Measurements from ENCODE around the gene MTFP1. TPM values are rescaled to one million over a fixed set of nuclear protein-coding genes. Genes with fewer than 3 reads are reported as not detected.

MTFP1 gene
- total and polyA plus RNA-seq, 2 experiments from 2014 or later: 54.6 to 64.1 TPM

DNA sequence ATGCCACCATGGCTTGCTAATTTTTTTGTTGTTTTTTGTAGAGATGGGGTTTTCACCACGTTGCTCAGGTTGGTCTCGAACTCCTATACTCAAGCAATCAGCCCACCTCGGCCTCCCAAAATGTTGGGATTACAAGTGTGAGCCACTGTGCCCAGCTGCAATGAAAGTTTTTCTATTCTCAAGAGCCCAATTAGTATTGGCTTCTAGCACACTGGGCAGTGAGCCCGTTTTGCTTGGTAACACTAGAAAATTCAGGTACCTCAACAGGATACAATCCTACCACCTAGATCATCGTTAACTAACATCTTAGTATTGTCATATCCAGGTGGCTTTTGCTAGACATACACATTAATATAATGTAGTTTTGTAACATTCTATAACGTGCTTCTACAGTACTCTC lies 27.3 kb downstream of the MTFP1 start (continued):
- no peak for TF ChIP-seq CTCF (conservative IDR thresholded peaks at IDR 0.05; ENCODE audit: low read depth in 2 of 2)

- Histone ChIP-seq H4K20me1 (replicated peaks; ENCODE audit: insufficient read depth) (no peaks in the 10 kb centered on the region), H3K9me2 (ENCODE audit: insufficient read depth) (no peaks in the 10 kb centered on the region), H3K27ac (ENCODE audit: low read depth) (no peak overlapping the region), H2AFZ (no peak overlapping the region), H3K36me3 (ENCODE audit: insufficient read depth) (no peaks in the 10 kb centered on the region), H3K4me1 (ENCODE audit: insufficient read depth) (no peaks in the 10 kb centered on the region), H3K27me3 (ENCODE audit: insufficient read depth) (no peaks in the 10 kb centered on the region), H3K79me2 (replicated peaks; ENCODE audit: insufficient read depth) (no peaks in the 10 kb centered on the region), H3K4me3 (no peak overlapping the region), H3F3A (replicated peaks; ENCODE audit: low read depth) (no peaks in the 10 kb centered on the region), H3K4me2 (no peak overlapping the region)
- no peak overlapping the region for H3K4me3 Mint-ChIP-seq
- TF ChIP-seq CTCF (conservative IDR thresholded peaks at IDR 0.05; ENCODE audit: low read depth in 2 of 2) (peak; percentile 28 to 55; a peak in 3 of 4 replicates), ZNF331 (CRISPR knock-in tag; IDR thresholded peaks at IDR 0.05; ENCODE audit: low read depth) (no peak)
- no peak overlapping the region for H3K27ac Mint-ChIP-seq
- ATAC-seq: peak; percentile 62
- H3K27me3 Mint-ChIP-seq (ENCODE audit: insufficient read depth, low read depth, poor library complexity): peaks cover 7% of the 10 kb centered on the region
- no peaks in the 10 kb centered on the region for H3K36me3 Mint-ChIP-seq (ENCODE audit: low read depth)
- H3K4me1 Mint-ChIP-seq: no peaks in the 10 kb centered on the region; the same call in 2 of the 3 replicates
- peak; percentile 48 for DNase-seq (ENCODE audit: low spot score)
- no peaks in the 10 kb centered on the region; the same call in 2 of the 3 replicates for H3K9me3 Mint-ChIP-seq
Observed at GRCh38 chr22:30453731-30454510, 28.4 kb downstream of the MTFP1 start.

DNA sequence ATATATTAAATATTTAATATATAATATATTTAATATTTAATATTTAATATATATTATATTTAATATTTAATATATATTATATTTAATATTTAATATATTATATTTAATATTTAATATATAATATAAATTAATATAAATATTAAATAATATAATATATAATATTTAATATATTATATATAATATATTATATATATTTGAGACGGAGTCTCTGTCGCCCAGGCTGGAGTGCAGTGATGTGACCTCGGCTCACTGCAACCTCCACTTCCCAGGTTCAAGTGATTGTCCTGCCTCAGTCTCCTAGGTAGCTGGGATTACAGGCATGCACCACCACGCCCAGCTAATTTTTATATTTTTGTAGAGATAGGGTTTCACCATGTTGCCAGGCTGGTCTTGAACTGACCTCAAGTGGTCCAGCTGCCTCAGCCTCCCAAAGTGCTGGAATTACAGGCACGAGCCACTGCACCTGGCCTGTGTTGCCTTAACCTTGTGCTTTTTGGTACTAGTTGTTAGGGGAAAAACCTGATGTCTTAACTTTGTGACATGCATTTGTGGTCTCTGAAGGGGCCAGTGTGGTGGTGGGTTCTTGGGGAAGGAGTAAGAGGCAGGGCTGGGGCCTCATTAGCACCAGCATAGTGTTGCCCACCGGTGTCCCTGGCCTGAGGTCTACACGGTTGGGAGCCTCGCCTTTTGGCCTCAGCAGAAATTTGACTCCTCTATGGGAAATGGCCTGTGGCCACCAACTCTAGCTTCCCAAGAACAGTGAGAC lies 29.7 kb downstream of the MTFP1 start:
- no peaks in the 10 kb centered on the region for H3K36me3 Mint-ChIP-seq (ENCODE audit: low read depth)
- H3K9me3 Mint-ChIP-seq: no peaks in the 10 kb centered on the region; the same call in 2 of the 3 replicates
- H3K27ac Mint-ChIP-seq: no peak overlapping the region
- H2AFZ ChIP-seq: no peak overlapping the region
- H3K4me1 ChIP-seq (ENCODE audit: insufficient read depth): no peaks in the 10 kb centered on the region
- H3K4me3 ChIP-seq: no peak overlapping the region
- no peaks in the 10 kb centered on the region for H3K27me3 ChIP-seq (ENCODE audit: insufficient read depth)
- H3K27me3 Mint-ChIP-seq (ENCODE audit: insufficient read depth, low read depth, poor library complexity): peaks cover 7% of the 10 kb centered on the region
- no peak overlapping the region for H3K4me3 Mint-ChIP-seq
- H3K4me2 ChIP-seq: no peak overlapping the region
- no peaks in the 10 kb centered on the region; the same call in 2 of the 3 replicates for H3K4me1 Mint-ChIP-seq
- H3F3A ChIP-seq (replicated peaks; ENCODE audit: low read depth): no peaks in the 10 kb centered on the region
- no peak overlapping the region for H3K27ac ChIP-seq (ENCODE audit: low read depth)
- no peaks in the 10 kb centered on the region for H3K9me2 ChIP-seq (ENCODE audit: insufficient read depth)
- DNase-seq (ENCODE audit: low spot score) (no peak), ATAC-seq (no peak)
- H3K36me3 ChIP-seq (ENCODE audit: insufficient read depth): no peaks in the 10 kb centered on the region
- H3K79me2 ChIP-seq (replicated peaks; ENCODE audit: insufficient read depth): no peaks in the 10 kb centered on the region
- H4K20me1 ChIP-seq (replicated peaks; ENCODE audit: insufficient read depth): no peaks in the 10 kb centered on the region
- TF ChIP-seq, protein P1, sequence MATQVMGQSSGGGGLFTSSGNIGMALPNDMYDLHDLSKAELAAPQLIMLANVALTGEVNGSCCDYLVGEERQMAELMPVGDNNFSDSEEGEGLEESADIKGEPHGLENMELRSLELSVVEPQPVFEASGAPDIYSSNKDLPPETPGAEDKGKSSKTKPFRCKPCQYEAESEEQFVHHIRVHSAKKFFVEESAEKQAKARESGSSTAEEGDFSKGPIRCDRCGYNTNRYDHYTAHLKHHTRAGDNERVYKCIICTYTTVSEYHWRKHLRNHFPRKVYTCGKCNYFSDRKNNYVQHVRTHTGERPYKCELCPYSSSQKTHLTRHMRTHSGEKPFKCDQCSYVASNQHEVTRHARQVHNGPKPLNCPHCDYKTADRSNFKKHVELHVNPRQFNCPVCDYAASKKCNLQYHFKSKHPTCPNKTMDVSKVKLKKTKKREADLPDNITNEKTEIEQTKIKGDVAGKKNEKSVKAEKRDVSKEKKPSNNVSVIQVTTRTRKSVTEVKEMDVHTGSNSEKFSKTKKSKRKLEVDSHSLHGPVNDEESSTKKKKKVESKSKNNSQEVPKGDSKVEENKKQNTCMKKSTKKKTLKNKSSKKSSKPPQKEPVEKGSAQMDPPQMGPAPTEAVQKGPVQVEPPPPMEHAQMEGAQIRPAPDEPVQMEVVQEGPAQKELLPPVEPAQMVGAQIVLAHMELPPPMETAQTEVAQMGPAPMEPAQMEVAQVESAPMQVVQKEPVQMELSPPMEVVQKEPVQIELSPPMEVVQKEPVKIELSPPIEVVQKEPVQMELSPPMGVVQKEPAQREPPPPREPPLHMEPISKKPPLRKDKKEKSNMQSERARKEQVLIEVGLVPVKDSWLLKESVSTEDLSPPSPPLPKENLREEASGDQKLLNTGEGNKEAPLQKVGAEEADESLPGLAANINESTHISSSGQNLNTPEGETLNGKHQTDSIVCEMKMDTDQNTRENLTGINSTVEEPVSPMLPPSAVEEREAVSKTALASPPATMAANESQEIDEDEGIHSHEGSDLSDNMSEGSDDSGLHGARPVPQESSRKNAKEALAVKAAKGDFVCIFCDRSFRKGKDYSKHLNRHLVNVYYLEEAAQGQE (IDR thresholded peaks at IDR 0.05; ENCODE audit: unreplicated experiment): no peak
- no peak for TF ChIP-seq NANOG (IDR thresholded peaks at IDR 0.05; ENCODE audit: borderline replicate concordance)
- TF ChIP-seq CTCF (conservative IDR thresholded peaks at IDR 0.05; ENCODE audit: low read depth in 2 of 2): no peak
- TF ChIP-seq JUNB (IDR thresholded peaks at IDR 0.05; ENCODE audit: unreplicated experiment): no peak
- TF ChIP-seq STAT1 (IDR thresholded peaks at IDR 0.05; ENCODE audit: unreplicated experiment): no peak
- TF ChIP-seq EZH2phosphoT487 (IDR thresholded peaks at IDR 0.05; ENCODE audit: unreplicated experiment): no peak
- TF ChIP-seq, protein P2, sequence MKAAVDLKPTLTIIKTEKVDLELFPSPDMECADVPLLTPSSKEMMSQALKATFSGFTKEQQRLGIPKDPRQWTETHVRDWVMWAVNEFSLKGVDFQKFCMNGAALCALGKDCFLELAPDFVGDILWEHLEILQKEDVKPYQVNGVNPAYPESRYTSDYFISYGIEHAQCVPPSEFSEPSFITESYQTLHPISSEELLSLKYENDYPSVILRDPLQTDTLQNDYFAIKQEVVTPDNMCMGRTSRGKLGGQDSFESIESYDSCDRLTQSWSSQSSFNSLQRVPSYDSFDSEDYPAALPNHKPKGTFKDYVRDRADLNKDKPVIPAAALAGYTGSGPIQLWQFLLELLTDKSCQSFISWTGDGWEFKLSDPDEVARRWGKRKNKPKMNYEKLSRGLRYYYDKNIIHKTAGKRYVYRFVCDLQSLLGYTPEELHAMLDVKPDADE (IDR thresholded peaks at IDR 0.05): no peak

Measured in GM23338 (cell line).